Hematopoietic multipotent progenitor cell treated with erythropoietin and hydrocortisone succinate and interleukin-3 and kit ligand, for 4 days (in vitro differentiated cells): ENCODE results near the gene SLC25A47.
"Not testable (repeated sequence)": the region's sequence is repeated elsewhere in the genome, so short reads cannot be mapped to it uniquely, and the experiment has no call there.

ENCODE experiments used
- DNase-seq: peaks from one replicate; pipeline ENCODE4 v3.0.0-alpha.2; 2015

Gene SLC25A47

DNA sequence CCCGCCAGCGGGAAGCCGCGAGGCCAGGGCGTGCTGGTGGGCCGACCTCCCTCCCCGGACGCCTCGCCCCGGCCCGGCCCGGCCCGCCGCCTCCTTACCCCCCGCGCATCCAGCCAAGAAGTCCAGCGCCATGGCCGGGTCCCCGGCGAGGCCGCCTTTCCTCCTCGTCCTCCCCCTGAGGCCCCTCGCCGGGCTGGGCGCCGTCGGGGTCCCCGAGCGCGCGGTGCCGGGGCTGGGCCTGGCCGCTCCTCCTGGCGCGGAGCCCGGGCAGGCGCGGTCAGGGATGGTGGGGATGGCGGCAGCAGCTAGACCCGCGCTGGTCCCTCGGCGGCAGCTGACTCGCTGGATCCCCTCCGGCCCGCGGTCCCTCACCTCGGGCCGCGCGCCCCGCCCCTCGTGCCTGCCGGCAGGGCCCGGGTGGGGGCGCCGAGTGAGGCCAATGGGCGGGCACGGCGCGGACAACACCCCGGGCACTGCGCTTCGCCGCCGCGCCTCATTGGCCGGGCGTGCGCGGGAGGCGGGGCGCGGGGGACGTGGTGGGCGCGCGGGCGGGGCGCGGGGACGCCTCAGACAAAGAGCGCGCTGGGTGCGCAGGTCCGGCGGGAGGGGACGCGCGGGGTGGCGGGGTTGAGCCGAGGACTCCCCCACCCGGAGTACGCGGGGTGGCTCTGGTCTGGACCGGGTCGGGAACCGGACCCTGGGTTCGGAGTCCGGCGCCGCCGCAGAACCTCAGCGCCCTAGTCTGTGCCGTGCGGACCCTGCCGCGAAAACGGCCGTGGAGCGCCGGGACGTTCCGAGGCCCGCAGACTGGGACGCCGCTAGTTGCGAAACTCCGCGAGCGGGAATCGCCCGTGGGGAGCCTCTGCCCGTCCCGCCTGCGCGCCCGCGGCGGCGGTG, 16.8 kb upstream of the SLC25A47 start, which contains the start of gene SLC25A29:
SLC25A29 (minus strand) TSS at position 344 of the 897 bp plus-strand sequence; CDS start at position 132, 212 bp downstream.
- DNase-seq: peak; percentile 97

DNA sequence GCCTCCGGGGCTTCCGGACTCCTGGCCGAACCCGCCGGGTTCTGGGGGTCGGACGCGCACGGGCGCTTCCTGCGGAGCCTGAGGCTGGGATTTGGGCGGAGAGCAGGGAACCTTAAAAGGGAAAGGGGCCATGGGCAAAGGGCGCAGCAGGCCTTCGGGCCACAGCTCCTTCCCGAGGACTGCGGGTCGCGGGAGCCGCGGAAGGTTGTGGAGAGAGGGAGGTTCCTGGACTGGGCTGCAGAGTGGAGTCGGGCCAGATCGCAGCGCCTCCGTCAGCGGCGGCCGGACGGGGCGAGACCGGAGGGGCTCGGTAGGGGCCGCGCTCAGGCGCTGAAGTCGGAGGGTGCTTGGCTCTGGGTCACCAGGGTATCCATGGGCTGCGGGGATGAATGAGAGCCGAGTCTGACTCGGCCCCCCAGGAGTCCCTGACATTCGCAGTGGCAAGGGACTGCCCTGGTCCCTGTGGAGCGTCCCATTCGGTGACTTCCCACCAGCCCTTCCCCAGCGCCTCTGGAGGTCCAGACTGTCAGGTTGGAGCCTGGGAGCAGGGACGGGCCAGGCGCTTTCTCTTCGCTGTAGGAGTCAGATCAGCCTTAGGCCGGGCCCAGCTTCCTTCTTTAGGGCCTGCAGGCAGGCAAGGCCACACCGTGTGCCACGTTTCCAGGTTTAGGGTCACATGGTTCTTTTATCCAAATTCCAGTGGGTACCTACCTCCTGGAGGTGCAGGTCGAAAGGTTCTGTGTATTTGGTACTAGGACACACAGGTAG, 16.0 kb upstream of the SLC25A47 start:
- peak; percentile 67 for DNase-seq

DNA sequence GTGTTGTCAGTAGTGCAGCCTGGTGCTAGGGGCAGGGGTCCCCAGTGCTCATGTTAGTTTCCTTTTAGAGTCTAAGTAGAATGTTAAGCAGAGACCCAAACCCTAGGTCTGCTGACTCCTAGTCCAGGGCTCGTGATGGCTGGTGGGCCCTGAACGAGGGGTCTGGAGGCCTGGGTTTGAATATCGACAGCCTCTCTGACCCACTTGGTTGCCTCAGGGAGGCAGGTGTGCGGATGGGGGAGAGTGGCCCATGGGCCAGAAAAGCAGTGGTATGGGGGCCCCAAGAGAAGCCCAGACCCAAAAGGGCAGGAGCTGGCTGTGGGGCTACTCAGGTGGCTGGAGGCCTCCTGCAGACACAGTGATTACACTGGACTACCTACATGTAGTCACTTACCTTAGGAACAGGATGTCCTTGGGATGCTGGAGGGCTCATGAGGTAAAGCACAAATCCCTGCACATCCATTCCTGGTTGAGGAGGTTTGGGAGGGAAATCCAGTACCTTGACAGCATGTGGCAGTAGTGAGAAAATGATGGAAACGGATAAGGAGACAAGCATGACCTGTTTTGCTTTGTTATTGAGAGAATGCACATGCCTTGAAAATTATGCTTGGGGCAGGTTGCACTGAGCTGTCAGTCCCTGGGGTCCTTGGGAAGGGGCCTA, 15.2 kb upstream of the SLC25A47 start:
- no peak for DNase-seq

DNA sequence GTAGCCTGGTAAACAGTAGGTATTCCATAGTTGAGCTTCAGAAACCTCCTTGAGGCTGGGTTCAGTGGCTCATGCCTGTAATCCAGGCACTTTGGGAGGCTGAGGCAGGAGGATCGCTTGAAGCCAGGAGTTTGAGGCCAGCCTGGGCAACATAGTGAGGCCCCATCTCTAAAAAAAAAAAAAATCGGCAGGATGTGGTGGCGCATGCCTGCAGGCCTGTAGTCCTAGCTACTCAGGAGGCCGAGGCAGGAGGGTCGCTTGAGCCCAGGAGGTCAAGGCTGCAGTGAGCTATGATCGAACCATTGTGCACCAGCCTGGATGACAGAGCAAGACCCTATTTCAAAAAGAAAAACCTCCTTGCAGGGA, 14.7 kb upstream of the SLC25A47 start:
- not testable (repeated sequence) for DNase-seq

DNA sequence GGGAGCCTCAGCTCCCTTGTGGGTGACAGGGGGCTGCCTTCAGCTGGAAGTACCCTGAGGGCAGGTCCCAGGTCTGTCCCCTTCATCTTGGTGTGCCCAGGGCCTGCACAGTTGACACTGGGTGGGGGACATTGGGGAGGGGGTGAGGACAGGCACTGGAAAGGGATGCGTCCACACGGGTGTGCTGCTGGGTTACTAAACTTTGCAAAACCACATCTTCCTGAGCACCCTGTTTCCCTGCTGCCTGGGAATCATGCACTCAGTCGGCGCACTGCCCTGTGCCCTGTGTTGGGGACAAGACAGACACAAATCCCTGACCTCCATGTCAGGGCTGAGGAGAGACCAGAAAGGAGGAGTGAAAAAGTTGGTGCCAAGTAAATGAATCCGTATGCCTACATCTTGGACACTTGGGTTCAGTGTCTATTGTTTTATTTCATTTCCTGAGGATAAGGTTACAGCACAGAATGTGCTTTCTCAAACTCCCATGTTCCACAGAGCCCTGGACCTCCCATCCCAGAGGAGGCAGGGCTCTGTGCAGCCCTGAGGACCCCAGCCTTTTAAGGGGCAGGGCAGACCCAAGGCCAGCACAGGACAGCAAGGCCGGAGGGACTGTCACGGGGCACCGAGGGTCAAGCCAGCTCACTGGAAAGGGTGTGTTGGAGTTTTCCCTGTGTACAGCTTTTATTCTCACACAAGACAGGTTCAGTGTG, 14.0 kb upstream of the SLC25A47 start:
- peak; percentile 28 for DNase-seq

DNA sequence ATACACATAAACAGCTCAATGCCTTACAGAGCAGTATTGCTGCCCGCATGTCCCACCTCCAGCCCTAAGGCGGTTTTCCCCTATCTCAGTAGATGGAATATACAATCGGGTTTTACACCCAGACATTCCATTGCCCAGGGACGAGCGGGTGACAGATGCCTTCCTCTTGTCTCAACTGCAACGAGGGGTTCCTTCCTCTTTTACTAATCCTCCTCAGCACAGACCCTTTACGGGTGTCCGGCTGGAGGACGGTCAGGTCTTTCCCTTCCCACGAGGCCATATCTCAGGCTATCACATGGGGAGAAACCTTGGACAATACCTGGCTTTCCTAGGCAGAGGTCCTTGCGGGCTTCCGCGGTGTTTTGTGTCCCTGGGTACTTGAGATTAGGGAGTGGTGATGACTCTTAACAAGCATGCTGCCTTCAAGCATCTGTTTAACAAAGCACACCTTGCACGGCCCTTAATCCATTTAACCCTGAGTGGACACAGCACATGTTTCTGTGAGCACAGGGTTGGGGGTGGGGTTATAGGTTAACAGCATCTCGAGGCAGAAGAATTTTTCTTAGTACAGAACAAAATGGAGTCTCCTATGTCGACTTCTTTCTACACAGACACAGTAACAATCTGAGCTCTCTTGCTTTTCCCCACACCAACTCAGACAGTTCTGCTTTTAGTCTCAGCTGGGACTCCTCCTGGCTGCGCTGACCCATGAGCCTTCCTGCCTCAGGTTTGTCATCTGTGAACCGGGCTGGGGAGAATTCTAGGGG, 10.8 kb upstream of the SLC25A47 start:
- DNase-seq: peak; percentile 77

DNA sequence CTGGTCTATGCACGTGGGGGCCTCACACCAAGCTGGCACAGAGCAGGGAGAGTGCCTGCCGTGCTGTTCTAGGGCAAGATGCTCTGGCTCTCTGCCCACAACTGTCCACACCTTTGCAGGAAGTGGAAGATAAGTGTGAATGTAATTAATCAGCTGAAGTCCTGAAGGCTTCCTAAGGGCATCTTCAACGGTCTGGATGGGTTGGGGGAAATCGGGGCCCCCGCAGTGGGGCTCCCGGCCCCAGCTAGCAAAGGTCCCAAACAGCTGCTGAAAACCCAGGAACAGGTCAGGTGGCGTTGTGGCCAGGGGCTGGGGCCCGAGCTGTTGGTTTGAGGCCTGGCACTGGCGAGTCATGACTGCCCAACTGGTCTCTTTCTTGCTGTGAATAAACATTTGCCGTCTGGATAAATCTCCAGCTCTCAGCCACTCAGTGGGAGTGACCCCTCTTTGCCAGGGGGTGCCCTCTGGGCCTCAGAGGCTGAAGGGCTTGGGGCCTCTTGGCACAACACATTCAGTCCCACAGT, 10.2 kb upstream of the SLC25A47 start:
- no peak for DNase-seq

DNA sequence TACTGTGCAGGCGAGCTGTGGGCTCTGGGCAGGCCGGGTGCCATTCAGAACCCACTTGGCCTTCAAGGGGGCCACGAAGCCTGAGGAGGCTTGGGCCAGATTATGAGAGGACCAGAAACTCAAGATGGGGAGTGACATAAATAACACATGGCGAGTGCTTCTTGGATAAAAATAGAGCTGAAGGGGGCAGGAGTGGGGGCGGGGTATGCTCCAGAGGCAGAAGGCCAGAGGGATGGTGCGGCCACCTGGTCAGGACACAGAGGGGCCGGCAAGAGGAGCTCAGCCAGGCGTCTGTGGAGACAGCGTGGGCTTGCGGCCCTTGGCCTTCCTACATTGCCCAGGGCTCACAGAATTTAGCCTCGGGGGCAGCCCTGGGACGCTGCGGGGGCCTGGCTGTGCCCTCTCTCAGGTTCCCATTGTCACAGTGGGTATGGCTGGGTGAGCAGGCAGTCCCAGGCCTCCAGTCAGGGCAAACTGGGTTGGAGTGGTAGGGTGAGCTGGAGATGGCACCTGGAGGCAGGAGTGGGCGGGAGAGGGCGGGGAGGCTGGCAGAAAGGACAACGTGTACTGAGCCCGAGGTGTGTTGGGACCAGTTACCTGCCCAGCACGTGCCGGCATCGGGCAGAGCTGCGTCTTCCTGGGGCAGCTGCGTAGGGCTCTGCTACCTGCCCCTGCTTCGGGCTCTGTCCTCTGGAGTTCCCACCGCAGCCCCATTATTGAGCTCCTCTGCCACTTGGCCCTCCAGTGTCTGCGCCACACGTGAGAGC, 9.5 kb upstream of the SLC25A47 start:
- DNase-seq: no peak

DNA sequence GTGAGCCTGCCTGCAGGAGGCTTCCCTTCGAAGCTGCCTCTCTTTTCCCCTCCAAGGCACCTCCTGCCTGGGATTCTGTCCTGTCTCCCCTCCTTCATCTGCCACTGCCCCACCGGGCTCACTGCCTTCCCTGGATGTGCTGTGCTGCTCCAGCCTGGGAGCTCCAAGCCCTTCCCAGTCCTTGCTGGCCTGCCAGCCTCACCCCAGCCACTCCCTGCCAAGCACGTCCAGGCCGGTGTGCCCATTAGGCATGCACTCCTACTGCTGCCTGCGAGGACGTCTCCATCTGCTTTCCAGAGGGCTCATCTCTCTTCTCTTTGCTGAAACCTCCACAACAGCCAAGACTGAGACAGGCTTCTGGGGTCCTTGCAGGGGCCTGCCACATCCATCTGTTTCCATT, 8.4 kb upstream of the SLC25A47 start:
- no peak for DNase-seq

DNA sequence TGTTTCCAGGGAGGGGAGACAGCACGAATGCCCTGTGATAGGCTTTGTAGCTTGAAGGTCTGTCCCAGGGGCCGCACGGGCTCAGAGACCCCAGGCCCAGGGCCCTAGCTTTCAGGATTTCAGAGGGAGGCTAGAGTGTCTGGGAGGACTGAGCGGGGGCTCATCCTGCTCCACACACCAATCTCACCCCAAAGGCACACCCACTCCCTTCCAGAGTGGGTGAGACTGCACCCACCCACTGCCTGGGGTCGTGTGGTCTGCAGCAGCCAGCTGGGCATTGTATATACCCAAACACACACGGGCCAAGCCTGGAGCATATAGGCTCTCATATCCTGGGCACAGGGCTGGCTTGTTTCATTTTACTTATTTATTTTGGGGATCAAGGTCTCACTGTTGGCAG, 5.8 kb upstream of the SLC25A47 start:
- DNase-seq: no peak

DNA sequence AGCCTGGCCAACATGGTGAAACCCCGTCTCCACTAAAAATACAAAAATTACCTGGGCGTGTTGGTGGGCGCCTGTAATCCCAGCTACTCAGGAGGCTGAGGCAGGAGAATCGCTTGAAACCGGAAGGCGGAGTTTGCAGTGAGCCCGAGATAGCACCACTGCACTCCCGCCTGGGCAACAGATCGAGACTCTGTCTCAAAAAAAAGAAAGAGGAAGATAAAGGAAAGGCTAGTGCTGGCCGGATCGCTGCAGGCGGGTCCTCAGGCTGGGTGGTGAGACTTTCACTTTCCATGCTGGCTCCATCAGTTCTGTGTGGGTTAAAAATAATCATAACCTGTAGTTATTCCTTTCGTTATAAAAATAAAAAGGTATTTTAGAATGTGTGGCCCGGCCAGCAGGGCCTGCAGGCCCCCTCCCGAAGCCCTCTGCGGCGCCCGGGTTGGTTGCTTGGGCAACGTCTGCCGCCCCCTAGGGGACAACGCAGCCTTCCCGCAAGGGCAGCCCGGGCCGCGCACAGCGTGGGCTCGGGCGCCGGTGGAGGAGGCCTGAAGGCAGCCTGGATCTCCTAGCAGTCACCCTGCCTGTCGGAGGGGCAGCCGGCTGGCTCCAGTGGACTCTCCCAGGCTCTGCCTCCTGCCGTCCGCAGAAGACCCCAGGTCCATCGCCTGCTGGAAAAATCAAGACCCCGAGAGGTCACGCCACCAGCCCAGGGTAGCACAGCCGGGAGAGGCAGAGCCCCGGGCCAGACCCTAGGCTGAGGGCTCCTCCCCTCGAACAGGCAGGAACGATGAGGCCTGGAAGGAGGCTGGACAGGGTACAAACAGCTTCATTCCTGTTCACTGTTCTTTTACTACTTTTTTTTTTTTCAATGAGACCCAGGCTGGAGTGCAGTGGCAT, 5.0 kb upstream of the SLC25A47 start:
- peak; percentile 86 for DNase-seq

DNA sequence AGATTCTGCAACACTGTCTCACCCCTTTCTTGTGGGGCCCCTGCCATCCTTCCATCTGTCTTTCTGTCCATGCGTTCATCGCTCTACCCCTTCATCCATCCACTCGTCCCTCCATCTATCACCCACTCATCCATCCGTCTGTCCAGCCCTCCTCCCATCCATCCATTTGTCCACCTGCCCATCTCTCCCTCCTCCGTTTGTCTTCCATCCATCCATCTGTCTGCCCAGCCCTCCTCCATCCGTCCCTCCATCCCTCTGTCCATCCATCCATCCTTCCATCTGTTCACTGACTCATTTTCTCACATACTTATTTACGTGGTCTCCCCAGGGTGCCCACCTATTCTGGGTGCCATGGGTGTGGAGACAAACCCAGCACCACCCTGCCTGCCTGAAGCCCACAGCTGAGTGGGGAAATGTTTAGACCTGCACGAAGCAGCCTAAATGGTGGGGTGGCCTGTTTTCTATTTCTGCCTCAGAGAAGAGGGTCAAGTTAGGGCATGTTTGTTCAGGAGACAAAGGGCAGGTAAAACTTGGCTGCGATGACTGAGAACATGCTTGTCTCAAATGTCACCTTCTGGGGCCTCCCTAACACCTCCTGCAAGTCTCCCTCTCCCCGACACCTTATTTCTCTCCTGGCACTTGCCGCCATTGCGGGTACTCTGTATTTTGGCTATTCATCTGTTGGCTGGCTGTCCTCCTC, 2.8 kb upstream of the SLC25A47 start:
- DNase-seq: no peak

DNA sequence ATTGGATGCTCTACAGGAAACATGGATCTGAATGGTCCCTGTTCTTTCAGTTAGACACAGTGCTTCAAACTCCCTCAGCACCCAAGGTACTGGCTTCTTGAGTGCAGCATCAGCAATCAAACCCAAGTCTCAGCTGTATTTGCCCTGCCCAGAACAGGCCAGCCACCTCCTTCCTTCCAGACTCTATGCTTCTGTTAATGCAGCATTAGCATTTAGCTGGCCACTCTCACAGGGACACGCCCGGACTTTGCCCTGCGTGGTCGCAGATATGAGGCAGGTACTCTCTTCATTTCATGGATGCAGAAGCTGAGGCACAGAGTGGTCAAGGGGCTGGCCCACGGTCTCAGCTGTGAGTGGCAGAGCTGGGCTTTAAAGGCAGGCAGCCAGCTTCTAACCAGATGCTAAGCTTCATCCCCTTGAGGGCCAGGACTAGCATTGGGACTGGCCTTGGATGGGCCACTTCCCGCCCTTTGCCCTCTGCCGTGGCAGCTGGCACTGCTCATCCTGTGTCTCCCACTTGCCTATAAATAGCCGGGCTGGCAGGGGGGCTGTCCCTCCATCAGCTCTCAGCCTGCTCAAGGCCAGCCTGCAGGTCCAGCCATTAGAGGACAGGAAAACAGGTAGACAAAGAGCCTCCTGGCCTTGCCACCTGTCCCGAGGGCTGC, 1.5 kb upstream of the SLC25A47 start:
- DNase-seq: no peak

DNA sequence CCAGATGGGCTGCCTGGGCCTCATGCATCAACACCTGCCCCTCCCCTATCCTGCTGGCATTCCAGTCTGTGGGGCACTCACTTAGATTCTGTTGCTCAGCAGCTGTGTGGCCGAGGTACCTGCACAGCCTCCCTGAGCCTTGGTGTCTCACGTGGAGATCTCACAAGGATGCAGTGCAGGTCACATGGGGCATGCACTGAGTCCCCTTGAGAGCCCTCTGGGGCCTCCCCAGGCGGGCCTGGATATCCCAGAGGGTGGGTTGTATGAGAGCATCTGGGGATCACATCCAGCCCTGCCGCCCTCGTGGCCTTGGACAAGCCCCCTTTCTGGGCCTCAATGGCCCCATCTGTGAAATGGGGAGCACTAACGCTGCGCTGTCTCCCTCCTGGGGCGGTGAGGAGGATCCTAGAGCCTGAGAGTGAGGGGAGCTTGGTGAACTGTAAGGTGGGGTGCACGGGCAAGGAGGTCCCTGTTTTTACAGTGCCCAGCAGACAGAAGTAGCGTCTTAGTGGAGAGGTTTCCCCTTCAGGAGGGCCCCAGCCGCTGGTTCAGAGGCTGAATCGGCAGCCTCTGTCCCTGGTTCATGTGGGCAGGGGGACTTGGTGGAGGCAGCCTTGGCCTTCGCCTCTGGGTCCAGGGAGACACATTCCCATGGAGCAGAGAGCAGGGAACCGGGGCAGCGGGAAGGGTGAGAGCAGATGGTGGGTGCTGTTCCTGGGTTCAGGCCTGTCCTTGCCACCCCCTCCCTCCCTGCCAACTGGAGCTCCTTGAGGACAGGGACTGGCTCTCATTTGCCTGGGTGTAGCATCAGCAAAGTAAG, 791 bp upstream of the SLC25A47 start:
- no peak for DNase-seq

DNA sequence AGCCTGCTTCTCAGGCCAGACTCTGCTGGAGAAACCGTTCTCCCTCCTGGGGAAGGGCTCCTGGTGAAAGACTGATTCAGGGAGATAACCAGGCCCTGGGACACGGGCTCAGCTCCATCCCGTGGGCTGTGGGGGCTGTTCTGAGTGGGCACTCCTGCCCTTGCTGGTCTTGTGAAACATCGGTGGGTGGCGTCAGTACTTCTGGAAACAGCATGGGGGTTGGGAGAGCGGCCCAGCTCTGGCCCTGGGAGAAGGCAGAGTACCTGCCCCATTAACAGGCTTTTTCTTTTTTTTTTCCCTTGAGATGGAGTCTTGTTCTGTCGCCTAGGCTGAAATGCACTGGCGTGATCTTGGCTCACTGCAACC, 786 bp downstream of the SLC25A47 start:
- DNase-seq: no peak

DNA sequence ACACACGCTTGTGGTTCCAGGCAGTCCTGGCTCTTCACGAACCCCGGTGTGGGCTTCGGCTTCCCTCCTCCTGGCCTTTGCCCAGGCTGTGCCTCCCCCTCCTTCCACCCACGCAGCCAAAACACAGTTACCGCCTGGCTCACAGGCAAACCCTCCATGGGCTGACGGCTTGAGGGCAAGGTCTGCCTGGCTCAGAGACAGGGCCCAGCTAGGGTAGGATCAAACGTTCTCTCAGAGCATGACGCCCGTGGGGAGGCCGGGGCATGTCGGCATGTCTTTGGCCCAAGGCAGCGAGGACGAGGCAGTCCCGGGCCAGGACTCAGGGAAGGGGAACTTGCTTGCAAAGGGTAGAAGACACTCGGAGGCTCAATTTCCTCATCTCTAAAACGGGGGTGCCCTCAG, 2.1 kb downstream of the SLC25A47 start:
- DNase-seq: no peak

DNA sequence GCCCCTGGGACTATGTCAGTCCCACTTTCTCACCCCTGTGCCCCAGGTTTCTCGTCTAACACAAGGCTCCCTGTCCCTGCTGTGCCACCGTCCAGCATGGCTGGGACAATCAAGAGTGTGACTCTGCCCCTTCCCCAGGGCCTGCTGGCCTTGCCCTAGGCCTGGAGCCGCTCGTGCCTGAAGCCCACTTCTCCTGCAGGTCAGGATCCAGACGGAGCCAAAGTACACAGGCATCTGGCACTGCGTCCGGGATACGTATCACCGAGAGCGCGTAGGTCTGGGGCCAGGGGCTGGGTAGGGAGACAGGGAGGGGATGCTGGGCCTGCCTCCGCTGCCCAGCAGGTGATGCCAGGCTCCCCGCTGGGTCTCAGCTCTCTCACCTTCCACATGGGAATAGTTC, 2.8 kb downstream of the SLC25A47 start:
- no peak for DNase-seq

DNA sequence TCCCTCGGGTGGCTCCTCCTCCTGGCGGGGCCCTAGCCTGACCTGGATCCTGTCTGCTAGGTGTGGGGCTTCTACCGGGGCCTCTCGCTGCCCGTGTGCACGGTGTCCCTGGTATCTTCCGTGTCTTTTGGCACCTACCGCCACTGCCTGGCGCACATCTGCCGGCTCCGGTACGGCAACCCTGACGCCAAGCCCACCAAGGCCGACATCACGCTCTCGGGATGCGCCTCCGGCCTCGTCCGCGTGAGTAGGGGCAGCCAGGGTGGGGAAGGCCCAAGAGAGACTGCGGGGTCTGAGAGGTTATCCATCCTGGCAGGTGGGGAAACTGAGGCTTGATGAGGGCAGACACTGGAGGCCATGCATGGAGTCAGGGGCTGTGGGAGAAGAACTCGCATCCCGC, 4.0 kb downstream of the SLC25A47 start:
- DNase-seq: no peak
